ENCODE data around the gene OPTN. TPM values are rescaled to one million over a fixed set of nuclear protein-coding genes. Genes with fewer than 3 reads are reported as not detected.
"Not testable (repeated sequence)": the region's sequence is repeated elsewhere in the genome, so short reads cannot be mapped to it uniquely, and the experiment has no call there.

Gene OPTN
- total RNA-seq, 1 donor from 2014 or later: 90.6 TPM

- Mint-ChIP-seq H3K27ac (ENCODE audit: unreplicated experiment) (no peak overlapping the region), H3K4me3 (ENCODE audit: unreplicated experiment) (no peak overlapping the region), H3K36me3 (ENCODE audit: unreplicated experiment) (peaks cover 11% of the 10 kb centered on the region), H3K27me3 (ENCODE audit: unreplicated experiment) (no peaks in the 10 kb centered on the region), H3K9me3 (ENCODE audit: unreplicated experiment) (peaks cover 2% of the 10 kb centered on the region), H3K4me1 (ENCODE audit: low read depth, unreplicated experiment) (no peaks in the 10 kb centered on the region)
- no peak for DNase-seq
- no peak for TF ChIP-seq CTCF (IDR thresholded peaks at IDR 0.05; ENCODE audit: partially characterized antibody, unreplicated experiment)
These were observed 10.6 kb upstream of the OPTN start for GRCh38 chr10:13089345-13089744.

GRCh38 chr10:13090289-13090688 lies 9.7 kb upstream of the OPTN start:
- Mint-ChIP-seq H3K36me3 (ENCODE audit: unreplicated experiment) (peaks cover 2% of the 10 kb centered on the region), H3K4me3 (ENCODE audit: unreplicated experiment) (no peak overlapping the region), H3K27me3 (ENCODE audit: unreplicated experiment) (no peaks in the 10 kb centered on the region), H3K4me1 (ENCODE audit: low read depth, unreplicated experiment) (no peaks in the 10 kb centered on the region), H3K9me3 (ENCODE audit: unreplicated experiment) (no peaks in the 10 kb centered on the region), H3K27ac (ENCODE audit: unreplicated experiment) (no peak overlapping the region)
- no peak for TF ChIP-seq CTCF (IDR thresholded peaks at IDR 0.05; ENCODE audit: partially characterized antibody, unreplicated experiment)
- DNase-seq: no peak

GRCh38 chr10:13091801-13092200 lies 8.2 kb upstream of the OPTN start:
- no peaks in the 10 kb centered on the region for H3K27me3 Mint-ChIP-seq (ENCODE audit: unreplicated experiment)
- no peak for DNase-seq
- no peak for TF ChIP-seq CTCF (IDR thresholded peaks at IDR 0.05; ENCODE audit: partially characterized antibody, unreplicated experiment)

GRCh38 chr10:13092291-13093102 lies 7.5 kb upstream of the OPTN start:
- peaks cover 1% of the 10 kb centered on the region for H3K9me3 Mint-ChIP-seq (ENCODE audit: unreplicated experiment)
- H3K27ac Mint-ChIP-seq (ENCODE audit: unreplicated experiment): no peak overlapping the region
- H3K4me3 Mint-ChIP-seq (ENCODE audit: unreplicated experiment): no peak overlapping the region
- H3K4me1 Mint-ChIP-seq (ENCODE audit: low read depth, unreplicated experiment): no peaks in the 10 kb centered on the region
- no peak for DNase-seq
- no peaks in the 10 kb centered on the region for H3K27me3 Mint-ChIP-seq (ENCODE audit: unreplicated experiment)
- peaks cover 11% of the 10 kb centered on the region for H3K36me3 Mint-ChIP-seq (ENCODE audit: unreplicated experiment)
- no peak for TF ChIP-seq CTCF (IDR thresholded peaks at IDR 0.05; ENCODE audit: partially characterized antibody, unreplicated experiment)

More at GRCh38 chr10:13091801-13092200, 8.2 kb upstream of the OPTN start:
- H3K4me1 Mint-ChIP-seq (ENCODE audit: low read depth, unreplicated experiment): no peaks in the 10 kb centered on the region
- H3K36me3 Mint-ChIP-seq (ENCODE audit: unreplicated experiment): peaks cover 7% of the 10 kb centered on the region
- no peak overlapping the region for H3K4me3 Mint-ChIP-seq (ENCODE audit: unreplicated experiment)
- H3K9me3 Mint-ChIP-seq (ENCODE audit: unreplicated experiment): peaks cover 1% of the 10 kb centered on the region
- H3K27ac Mint-ChIP-seq (ENCODE audit: unreplicated experiment): no peak overlapping the region

GRCh38 chr10:13094082-13094481 lies 5.9 kb upstream of the OPTN start:
- H3K4me3 Mint-ChIP-seq (ENCODE audit: unreplicated experiment); H3K27ac Mint-ChIP-seq (ENCODE audit: unreplicated experiment); H3K4me1 Mint-ChIP-seq (ENCODE audit: low read depth, unreplicated experiment); H3K27me3 Mint-ChIP-seq (ENCODE audit: unreplicated experiment); H3K9me3 Mint-ChIP-seq (ENCODE audit: unreplicated experiment); DNase-seq: not testable (repeated sequence)
- peaks cover 11% of the 10 kb centered on the region for H3K36me3 Mint-ChIP-seq (ENCODE audit: unreplicated experiment)
